Upper lobe of left lung (tissue), 4 donors: ENCODE data around the gene HAX1.
"Not testable (repeated sequence)": the region's sequence is repeated elsewhere in the genome, so short reads cannot be mapped to it uniquely, and the experiment has no call there.

Source experiments
- EP300 ChIP-seq, 4 donors: sonication (generic); formaldehyde crosslinking; IDR thresholded peaks; one replicate each; pipeline ENCODE4 v1.5.1; 2017; ENCODE audit warnings: antibody characterized with exemption in 4 of 4, control low read depth in 2 of 4
- POLR2A ChIP-seq, 4 donors: fragments of 450-650 bp; IDR thresholded peaks; one replicate each; pipeline ENCODE4 v1.5.1; 2016 to 2017; ENCODE audit warnings: antibody characterized with exemption in 4 of 4, mild to moderate bottlenecking in 2 of 4
- POLR2AphosphoS5 ChIP-seq, 2 donors: sonication (generic); formaldehyde crosslinking; IDR thresholded peaks; one replicate each; pipeline ENCODE4 v1.5.1; 2017; ENCODE audit warnings: antibody characterized with exemption in 2 of 2
- TF ChIP-seq, protein P1 (sequence below), 6 experiments: fragments of 450-650 bp in 4 of 6; fragments of 200-600 bp in 2 of 6; sonication (generic) in 2 of 6; IDR thresholded peaks; one replicate each; pipeline ENCODE4 v1.5.1; 2016 to 2019; ENCODE audit warnings: antibody characterized with exemption in 6 of 6

- TF ChIP-seq EP300, POLR2A, POLR2AphosphoS5 (IDR thresholded peaks at IDR 0.05): not testable (repeated sequence)
- TF ChIP-seq, protein P1, sequence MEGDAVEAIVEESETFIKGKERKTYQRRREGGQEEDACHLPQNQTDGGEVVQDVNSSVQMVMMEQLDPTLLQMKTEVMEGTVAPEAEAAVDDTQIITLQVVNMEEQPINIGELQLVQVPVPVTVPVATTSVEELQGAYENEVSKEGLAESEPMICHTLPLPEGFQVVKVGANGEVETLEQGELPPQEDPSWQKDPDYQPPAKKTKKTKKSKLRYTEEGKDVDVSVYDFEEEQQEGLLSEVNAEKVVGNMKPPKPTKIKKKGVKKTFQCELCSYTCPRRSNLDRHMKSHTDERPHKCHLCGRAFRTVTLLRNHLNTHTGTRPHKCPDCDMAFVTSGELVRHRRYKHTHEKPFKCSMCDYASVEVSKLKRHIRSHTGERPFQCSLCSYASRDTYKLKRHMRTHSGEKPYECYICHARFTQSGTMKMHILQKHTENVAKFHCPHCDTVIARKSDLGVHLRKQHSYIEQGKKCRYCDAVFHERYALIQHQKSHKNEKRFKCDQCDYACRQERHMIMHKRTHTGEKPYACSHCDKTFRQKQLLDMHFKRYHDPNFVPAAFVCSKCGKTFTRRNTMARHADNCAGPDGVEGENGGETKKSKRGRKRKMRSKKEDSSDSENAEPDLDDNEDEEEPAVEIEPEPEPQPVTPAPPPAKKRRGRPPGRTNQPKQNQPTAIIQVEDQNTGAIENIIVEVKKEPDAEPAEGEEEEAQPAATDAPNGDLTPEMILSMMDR (IDR thresholded peaks at IDR 0.05): not testable (repeated sequence)
Observed at GRCh38 chr1:154321609-154321934, 49.1 kb downstream of the HAX1 start.
